ENCODE data around the gene CCDC38. TPM values are rescaled to one million over a fixed set of nuclear protein-coding genes. Genes with fewer than 3 reads are reported as not detected.

Gene CCDC38
- total RNA-seq: not detected

GRCh38 chr12:95942524-95943329 lies at the start of gene CCDC38:
Gene CCDC38 (minus strand): TSS chr12:95942614. CDS start chr12:95936509, 6,105 bp downstream.
- H3K36me3 Mint-ChIP-seq (ENCODE audit: low read depth): no peaks in the 10 kb centered on the region
- H3K4me3 Mint-ChIP-seq: peak within 1 kb of the TSS; percentile 84
- peaks cover 10% of the 10 kb centered on the region for H3K4me1 Mint-ChIP-seq (ENCODE audit: low read depth)
- peak within 1 kb of the TSS; percentile 84 for H3K27ac Mint-ChIP-seq
- DNase-seq (peak; percentile 90), ATAC-seq (peak; percentile 97)
- CTCF ChIA-PET: interaction anchor here (0.7 to 4.6 kb wide), 9 partner anchors 10 to 574 kb away, joined by 3 to 32 read pairs (median 5); partner anchors contain the start of gene CDK17
- H3K9me3 Mint-ChIP-seq (ENCODE audit: insufficient read depth): no peaks in the 10 kb centered on the region
- H3K27me3 Mint-ChIP-seq (ENCODE audit: low read depth): peaks cover 13% of the 10 kb centered on the region
- POLR2A ChIA-PET: interaction anchor here (0.6 to 1.8 kb wide), 6 partner anchors 12 to 458 kb away, joined by 3 to 10 read pairs (median 5); partner anchors contain the start of genes CDK17 and LTA4H

- H3K4me1 Mint-ChIP-seq (ENCODE audit: low read depth): no peaks in the 10 kb centered on the region
- no peak overlapping the region for H3K27ac Mint-ChIP-seq
- ChIA-PET POLR2A (no interaction called here), CTCF (interaction anchor here (1.1 to 3.3 kb wide), 3 partner anchors 8 to 73 kb away, joined by 3 to 27 read pairs (median 3); no protein-coding TSS in a partner anchor)
- no peak for ATAC-seq
- peaks cover 3% of the 10 kb centered on the region for H3K27me3 Mint-ChIP-seq (ENCODE audit: low read depth)
- DNase-seq: no peak
- no peaks in the 10 kb centered on the region for H3K36me3 Mint-ChIP-seq (ENCODE audit: low read depth)
- no peaks in the 10 kb centered on the region for H3K9me3 Mint-ChIP-seq (ENCODE audit: insufficient read depth)
- no peak overlapping the region for H3K4me3 Mint-ChIP-seq
Observed at GRCh38 chr12:95990136-95990535, 47.7 kb upstream of the CCDC38 start.

GRCh38 chr12:95989504-95990123 lies 47.2 kb upstream of the CCDC38 start:
- H3K4me1 Mint-ChIP-seq (ENCODE audit: low read depth): no peaks in the 10 kb centered on the region
- no peaks in the 10 kb centered on the region for H3K36me3 Mint-ChIP-seq (ENCODE audit: low read depth)
- no peak overlapping the region for H3K27ac Mint-ChIP-seq
- H3K27me3 Mint-ChIP-seq (ENCODE audit: low read depth): peaks cover 3% of the 10 kb centered on the region
- H3K4me3 Mint-ChIP-seq: no peak overlapping the region
- ATAC-seq (no peak), DNase-seq (no peak)
- ChIA-PET CTCF (interaction anchor here (1.1 to 3.3 kb wide), 3 partner anchors 9 to 73 kb away, joined by 3 to 27 read pairs (median 3); no protein-coding TSS in a partner anchor), POLR2A (no interaction called here)
- no peaks in the 10 kb centered on the region for H3K9me3 Mint-ChIP-seq (ENCODE audit: insufficient read depth)

- no peak for ATAC-seq
- Mint-ChIP-seq H3K27ac (no peak overlapping the region), H3K4me1 (ENCODE audit: low read depth) (no peaks in the 10 kb centered on the region), H3K9me3 (ENCODE audit: insufficient read depth) (no peaks in the 10 kb centered on the region), H3K4me3 (no peak overlapping the region), H3K27me3 (ENCODE audit: low read depth) (peaks cover 3% of the 10 kb centered on the region), H3K36me3 (ENCODE audit: low read depth) (no peaks in the 10 kb centered on the region)
- ChIA-PET CTCF (interaction anchor here (3.3 kb wide), 1 partner anchor 10 kb away, joined by 27 read pairs; no protein-coding TSS in a partner anchor), POLR2A (no interaction called here)
- DNase-seq: no peak
Observed at GRCh38 chr12:95988506-95989275, 46.3 kb upstream of the CCDC38 start.

- Mint-ChIP-seq H3K27ac (no peak overlapping the region), H3K4me1 (ENCODE audit: low read depth) (no peaks in the 10 kb centered on the region), H3K36me3 (ENCODE audit: low read depth) (no peaks in the 10 kb centered on the region), H3K9me3 (ENCODE audit: insufficient read depth) (no peaks in the 10 kb centered on the region), H3K4me3 (no peak overlapping the region), H3K27me3 (ENCODE audit: low read depth) (peaks cover 3% of the 10 kb centered on the region)
- DNase-seq: no peak
- POLR2A ChIA-PET: no interaction called here
- CTCF ChIA-PET: interaction anchor here (3.3 kb wide), 1 partner anchor 12 kb away, joined by 27 read pairs; no protein-coding TSS in a partner anchor
- no peak for ATAC-seq
Observed at GRCh38 chr12:95986635-95987570, 44.5 kb upstream of the CCDC38 start.

DNA sequence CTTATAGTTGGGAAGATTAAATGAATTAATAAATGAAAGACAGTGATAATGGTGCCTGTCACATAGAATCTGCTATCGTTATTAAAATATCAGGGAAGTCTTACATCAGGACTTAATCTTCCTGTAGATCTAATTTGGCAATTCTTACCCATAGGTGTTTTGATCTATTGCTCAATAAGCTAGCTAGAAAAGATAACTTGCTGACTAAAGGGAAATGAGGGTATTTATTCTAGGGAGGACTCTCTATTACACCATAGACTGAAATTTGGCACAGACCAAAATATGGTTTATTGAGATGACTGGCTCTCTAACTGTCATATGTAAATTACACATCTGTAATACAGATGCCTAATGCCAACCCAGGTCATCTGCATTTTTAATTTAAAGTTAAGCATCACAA lies 42.3 kb upstream of the CCDC38 start:
- DNase-seq (no peak), ATAC-seq (no peak)
- POLR2A ChIA-PET: no interaction called here
- H3K36me3 Mint-ChIP-seq (ENCODE audit: low read depth): no peaks in the 10 kb centered on the region
- H3K4me3 Mint-ChIP-seq: no peak overlapping the region
- no peak overlapping the region for H3K27ac Mint-ChIP-seq
- CTCF ChIA-PET: no interaction called here
- no peaks in the 10 kb centered on the region for H3K4me1 Mint-ChIP-seq (ENCODE audit: low read depth)
- peaks cover 3% of the 10 kb centered on the region for H3K27me3 Mint-ChIP-seq (ENCODE audit: low read depth)
- no peaks in the 10 kb centered on the region for H3K9me3 Mint-ChIP-seq (ENCODE audit: insufficient read depth)

DNA sequence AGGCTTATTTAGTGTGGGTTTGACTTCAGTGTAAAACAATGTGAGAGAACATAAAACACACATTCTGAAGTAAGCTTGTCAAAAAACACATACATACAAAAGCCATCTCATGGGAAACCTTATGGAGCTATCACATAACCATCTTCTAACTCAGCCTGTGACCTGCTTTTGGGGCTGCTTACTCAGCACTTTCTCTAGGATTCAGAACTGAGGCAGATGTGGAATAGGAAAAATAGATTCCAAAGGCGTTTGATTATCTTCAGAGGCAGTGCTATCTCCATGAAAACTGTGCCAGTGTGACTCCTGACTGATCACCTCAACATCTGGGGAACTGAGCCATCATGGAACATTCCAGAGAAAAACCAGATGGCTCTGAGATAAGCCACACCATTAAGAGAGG lies 40.2 kb upstream of the CCDC38 start:
- DNase-seq (no peak), ATAC-seq (no peak)
- Mint-ChIP-seq H3K9me3 (ENCODE audit: insufficient read depth) (no peaks in the 10 kb centered on the region), H3K27me3 (ENCODE audit: low read depth) (no peaks in the 10 kb centered on the region), H3K27ac (no peak overlapping the region), H3K4me3 (no peak overlapping the region), H3K36me3 (ENCODE audit: low read depth) (no peaks in the 10 kb centered on the region), H3K4me1 (ENCODE audit: low read depth) (no peaks in the 10 kb centered on the region)
- CTCF ChIA-PET: no interaction called here
- POLR2A ChIA-PET: no interaction called here

DNA sequence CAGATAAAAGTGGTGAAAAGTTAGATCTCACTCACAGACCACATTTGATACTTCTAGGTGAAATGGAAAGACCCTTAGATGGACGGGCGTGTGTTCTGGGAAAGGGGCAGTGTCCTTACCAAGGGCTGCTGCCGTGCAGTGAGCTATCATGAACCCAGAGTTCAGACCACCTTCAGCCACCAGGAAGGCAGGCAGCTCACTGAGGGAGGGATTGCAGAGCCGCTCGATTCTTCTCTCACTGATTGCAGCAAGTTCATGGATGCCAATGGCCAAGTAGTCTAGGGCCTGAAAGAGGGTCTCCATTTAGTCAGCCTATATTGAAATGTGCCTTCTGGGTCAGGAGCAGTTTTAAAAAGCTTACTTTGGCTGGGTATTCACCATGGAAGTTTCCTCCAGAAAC lies 38.0 kb upstream of the CCDC38 start:
- no peak overlapping the region for H3K4me3 Mint-ChIP-seq

DNA sequence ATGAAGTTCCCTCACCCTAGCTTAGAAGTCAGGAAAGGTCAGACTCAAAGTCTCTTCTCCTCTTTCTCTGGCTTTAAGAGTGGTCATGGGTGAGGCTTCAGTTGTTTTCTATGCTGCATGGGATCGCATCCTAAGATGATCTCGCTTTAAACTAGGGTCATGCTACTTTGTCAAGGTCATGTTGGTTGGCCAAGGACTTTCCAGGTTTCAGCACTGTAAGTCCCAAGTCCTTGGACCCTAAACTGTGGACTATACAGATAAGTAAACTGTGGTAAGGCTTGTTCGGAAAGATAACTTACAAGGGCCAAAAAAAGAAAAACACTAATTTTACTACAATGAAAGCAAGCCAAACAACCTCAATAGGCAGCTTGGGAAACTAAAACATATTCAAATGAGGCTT lies 36.4 kb upstream of the CCDC38 start:
- Mint-ChIP-seq H3K4me3 (no peak overlapping the region), H3K4me1 (ENCODE audit: low read depth) (no peaks in the 10 kb centered on the region), H3K27ac (no peak overlapping the region), H3K36me3 (ENCODE audit: low read depth) (no peaks in the 10 kb centered on the region), H3K27me3 (ENCODE audit: low read depth) (no peaks in the 10 kb centered on the region), H3K9me3 (ENCODE audit: insufficient read depth) (no peaks in the 10 kb centered on the region)
- ChIA-PET POLR2A (no interaction called here), CTCF (interaction anchor here (1.2 to 1.3 kb wide), 2 partner anchors 11 to 18 kb away, joined by 3 read pairs; no protein-coding TSS in a partner anchor)
- no peak for DNase-seq
- no peak for ATAC-seq

More for the DNA sequence above, 38.0 kb upstream of the CCDC38 start:
- no peaks in the 10 kb centered on the region for H3K4me1 Mint-ChIP-seq (ENCODE audit: low read depth)
- no peaks in the 10 kb centered on the region for H3K36me3 Mint-ChIP-seq (ENCODE audit: low read depth)
- ChIA-PET POLR2A (no interaction called here), CTCF (interaction anchor here (1.7 kb wide), 1 partner anchor 18 kb away, joined by 8 read pairs; no protein-coding TSS in a partner anchor)
- DNase-seq (no peak), ATAC-seq (no peak)
- H3K27ac Mint-ChIP-seq: no peak overlapping the region
- no peaks in the 10 kb centered on the region for H3K27me3 Mint-ChIP-seq (ENCODE audit: low read depth)
- no peaks in the 10 kb centered on the region for H3K9me3 Mint-ChIP-seq (ENCODE audit: insufficient read depth)

- Mint-ChIP-seq H3K36me3 (ENCODE audit: low read depth) (no peaks in the 10 kb centered on the region), H3K4me3 (no peak overlapping the region), H3K4me1 (ENCODE audit: low read depth) (no peaks in the 10 kb centered on the region), H3K27me3 (ENCODE audit: low read depth) (no peaks in the 10 kb centered on the region), H3K9me3 (ENCODE audit: insufficient read depth) (no peaks in the 10 kb centered on the region), H3K27ac (no peak overlapping the region)
- DNase-seq: no peak
- POLR2A ChIA-PET: no interaction called here
- CTCF ChIA-PET: no interaction called here
- no peak for ATAC-seq
Observed at GRCh38 chr12:95978351-95978750, 35.9 kb upstream of the CCDC38 start.

DNA sequence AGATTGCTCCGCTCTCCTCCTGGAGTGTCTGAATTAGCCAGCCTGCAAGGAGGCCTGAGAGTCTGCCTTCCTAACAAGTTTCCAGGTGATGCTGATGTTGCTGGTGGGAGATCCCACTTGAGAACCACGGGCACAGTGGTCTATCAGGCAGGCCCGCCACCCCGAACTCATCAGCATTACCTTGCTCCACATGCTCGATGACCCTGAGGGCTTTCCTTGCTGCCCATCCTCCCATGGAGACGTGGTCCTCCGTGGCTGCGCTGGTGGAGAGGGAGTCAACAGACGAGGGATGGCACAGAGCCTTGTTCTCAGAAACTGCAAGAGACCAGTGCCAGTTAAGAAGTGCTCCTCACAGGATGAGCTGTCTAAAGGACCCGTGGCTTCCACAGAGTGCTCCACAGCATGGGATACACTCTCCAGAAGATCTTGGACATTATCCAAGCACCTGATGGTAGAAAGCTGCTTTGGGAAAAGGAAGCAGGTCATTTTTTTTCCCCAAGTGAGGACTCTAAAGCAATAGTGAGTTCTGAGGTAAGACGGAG lies 35.4 kb upstream of the CCDC38 start:
- DNase-seq (no peak), ATAC-seq (no peak)
- H3K9me3 Mint-ChIP-seq (ENCODE audit: insufficient read depth): no peaks in the 10 kb centered on the region
- no peaks in the 10 kb centered on the region for H3K27me3 Mint-ChIP-seq (ENCODE audit: low read depth)
- no peak overlapping the region for H3K27ac Mint-ChIP-seq
- ChIA-PET POLR2A (no interaction called here), CTCF (interaction anchor here (1.5 kb wide), 1 partner anchor 15 kb away, joined by 3 read pairs; no protein-coding TSS in a partner anchor)
- H3K4me1 Mint-ChIP-seq (ENCODE audit: low read depth): no peaks in the 10 kb centered on the region
- H3K4me3 Mint-ChIP-seq: no peak overlapping the region
- no peaks in the 10 kb centered on the region for H3K36me3 Mint-ChIP-seq (ENCODE audit: low read depth)

All from activated CD8-positive, alpha-beta T cell treated with anti-CD3 and anti-CD28 coated beads, Interleukin-2, amount 10 ng/mL, durations not matched to agents 7 days and 5 days (primary cell).